GM12878 (cell line): ENCODE measurements around the gene TLE2. TPM values are rescaled to one million over a fixed set of nuclear protein-coding genes. Genes with fewer than 3 reads are reported as not detected.

ENCODE experiments used
- ATAC-seq: fragments of 200-7000 bp; cut with Tn5 transposase; 3 replicates; pipeline ENCODE4 v1.9.1; 2020; ENCODE audit warnings: mild to moderate bottlenecking, moderate library complexity
- BruUV-seq: library from RNA; stranded (reverse); fragments of 400-500 nt; replicated peaks from 2 replicates; lab custom pipeline; 2021; lab: Mats Ljungman, UMichigan
- CTCF ChIA-PET: fragments of 300-600 bp; sonication (Branson Sonifier 250); formaldehyde crosslinking; extraction: SDS; loops from one replicate; lab custom pipeline; 2021; ENCODE audit warnings: inconsistent platforms; lab: Yijun Ruan, JAX
- POLR2A ChIA-PET: fragments of 350-600 bp; formaldehyde crosslinking; extraction: SDS; loops from one replicate; lab custom pipeline; 2021; ENCODE audit warnings: inconsistent platforms; lab: Charles Lee
- RAD21 ChIA-PET: fragments of 300-600 bp; sonication (Branson Sonifier 250); formaldehyde crosslinking; loops from one replicate; lab custom pipeline; 2023; ENCODE audit warnings: antibody characterized with exemption; ENCODE audit not compliant: unreplicated experiment; lab: Charles Lee
- SMC1A ChIA-PET: fragments of 300-600 bp; sonication (Branson Sonifier 250); formaldehyde crosslinking; loops from one replicate; lab custom pipeline; 2023; ENCODE audit not compliant: unreplicated experiment, uncharacterized antibody; lab: Charles Lee
- DNase-seq: peaks from one replicate; pipeline ENCODE4 v3.0.0-alpha.2; 2011; ENCODE audit warnings: low read depth, low spot score
- FAIRE-seq: peaks from 3 replicates; lab custom pipeline; 2011; peaks lifted over from hg19 to GRCh38; lab: Jason Lieb, UNC
- H2AFZ ChIP-seq: 2 replicates; pipeline ENCODE4 v1.6.0; 2011; ENCODE audit warnings: low read depth, low read length, control low read depth; ENCODE audit not compliant: control insufficient read depth
- H3K27ac ChIP-seq: 2 replicates; pipeline ENCODE4 v1.5.1; 2011; ENCODE audit warnings: control low read depth; ENCODE audit not compliant: control insufficient read depth, insufficient read depth
- H3K27me3 ChIP-seq, 2 experiments: replicated peaks in 1 of 2; 2 replicates each; pipeline versions ENCODE4 v1.6.0 to v1.6.1; 2011; ENCODE audit warnings: low read length in 1 of 2; ENCODE audit not compliant: control insufficient read depth in 2 of 2, insufficient read depth in 2 of 2
- H3K36me3 ChIP-seq, 2 experiments: 2 replicates each; pipeline ENCODE4 v1.5.1; 2011; ENCODE audit warnings: low read length in 1 of 2; ENCODE audit not compliant: control insufficient read depth in 2 of 2, insufficient read depth in 2 of 2
- H3K4me1 ChIP-seq: 2 replicates; pipeline ENCODE4 v1.6.1; 2011; ENCODE audit warnings: mild to moderate bottlenecking, low read length, moderate library complexity, mixed read lengths; ENCODE audit not compliant: control insufficient read depth, insufficient read depth
- H3K4me2 ChIP-seq: 2 replicates; pipeline ENCODE4 v1.6.0; 2011; ENCODE audit warnings: control low read depth; ENCODE audit not compliant: control insufficient read depth, insufficient read depth
- H3K4me3 ChIP-seq: fragments of 200-600 bp; sonication (generic); 2 replicates; pipeline ENCODE4 v1.5.1; 2016
- H3K79me2 ChIP-seq: 2 replicates; pipeline ENCODE4 v1.6.0; 2011; ENCODE audit warnings: low read length; ENCODE audit not compliant: control insufficient read depth, insufficient read depth
- H3K9ac ChIP-seq: 2 replicates; pipeline ENCODE4 v1.8.0; 2011; ENCODE audit warnings: low read length, control low read depth, mixed read lengths; ENCODE audit not compliant: control insufficient read depth, insufficient read depth
- H3K9me3 ChIP-seq: replicated peaks from 3 replicates; pipeline ENCODE4 v1.5.1; 2011; ENCODE audit warnings: mild to moderate bottlenecking, low read length; ENCODE audit not compliant: control insufficient read depth, insufficient read depth
- H4K20me1 ChIP-seq: 2 replicates; pipeline ENCODE4 v1.6.0; 2011; ENCODE audit not compliant: control insufficient read depth, insufficient read depth
- CEBPB ChIP-seq, 2 experiments: fragments of 150-350 bp in 1 of 2; IDR thresholded peaks; 2 replicates each; pipeline ENCODE4 v1.6.1; 2012 to 2014; ENCODE audit warnings: low read depth in 2 of 2, low read length in 2 of 2, borderline replicate concordance in 1 of 2, inconsistent platforms in 1 of 2
- CREB1 ChIP-seq: IDR thresholded peaks from 2 replicates; pipeline ENCODE4 v1.6.1; 2012; ENCODE audit warnings: low read depth, mild to moderate bottlenecking, inconsistent platforms
- NFIC ChIP-seq: IDR thresholded peaks from 2 replicates; pipeline ENCODE4 v1.6.1; 2012; ENCODE audit warnings: low read depth, mild to moderate bottlenecking, inconsistent platforms, low read length, moderate library complexity
- POLR2A ChIP-seq: IDR thresholded peaks from 2 replicates; pipeline ENCODE4 v1.6.1; 2011; ENCODE audit warnings: low read depth, mild to moderate bottlenecking, low read length
- RB1 ChIP-seq: fragments of 450-650 bp; formaldehyde crosslinking; IDR thresholded peaks from 2 replicates; pipeline ENCODE4 v1.6.1; 2017; ENCODE audit warnings: mild to moderate bottlenecking, borderline replicate concordance
- RELA ChIP-seq: fragments of 450-650 bp; IDR thresholded peaks from 2 replicates; pipeline ENCODE4 v1.8.0; 2014; ENCODE audit warnings: borderline replicate concordance; ENCODE audit not compliant: partially characterized antibody
- RFX5 ChIP-seq: IDR thresholded peaks from 2 replicates; pipeline ENCODE4 v1.6.1; 2011; ENCODE audit warnings: low read depth, low read length, improper control_type of control experiment
- SP1 ChIP-seq: IDR thresholded peaks from one replicate; pipeline ENCODE4 v1.6.1; 2011; ENCODE audit warnings: low read depth, low read length
- SREBF1 ChIP-seq: IDR thresholded peaks from 2 replicates; pipeline ENCODE4 v1.6.1; 2012; ENCODE audit warnings: mild to moderate bottlenecking, low read length
- STAT1 ChIP-seq: fragments of 450-650 bp; conservative IDR thresholded peaks from 2 replicates; pipeline ENCODE4 v1.6.1; 2014; ENCODE audit warnings: antibody characterized with exemption, mild to moderate bottlenecking
- TCF12 ChIP-seq: IDR thresholded peaks from 2 replicates; pipeline ENCODE4 v1.6.1; 2011; ENCODE audit warnings: low read depth, mild to moderate bottlenecking, low read length
- TCF3 ChIP-seq: IDR thresholded peaks from 2 replicates; pipeline ENCODE4 v1.6.1; 2012; ENCODE audit warnings: low read depth, mild to moderate bottlenecking, low read length, borderline replicate concordance; ENCODE audit not compliant: insufficient read depth
- YBX1 ChIP-seq: fragments of 450-650 bp; IDR thresholded peaks from 2 replicates; pipeline ENCODE4 v1.6.1; 2016; ENCODE audit warnings: antibody characterized with exemption
- ZNF207 ChIP-seq: fragments of 450-650 bp; IDR thresholded peaks from 2 replicates; pipeline ENCODE4 v1.6.1; 2014; ENCODE audit warnings: antibody characterized with exemption, mild to moderate bottlenecking, borderline replicate concordance
- ZSCAN29 ChIP-seq: fragments of 450-650 bp; IDR thresholded peaks from 2 replicates; pipeline ENCODE4 v1.6.1; 2017; ENCODE audit warnings: mild to moderate bottlenecking, moderate library complexity
- WGBS: methylation state at CpG from one replicate; pipeline ENCODE4 v1.1.6; 2016; ENCODE audit warnings: low lambda C conversion rate; ENCODE audit not compliant: insufficient replicate concordance, insufficient coverage; ENCODE audit errors: missing lambda C conversion rate; 5-methylcytosine and 5-hydroxymethylcytosine counted together
- in situ Hi-C: fragments of 300-500 bp; cut with MboI; formaldehyde crosslinking; loops from 9 replicates; pipeline ENCODE4 v1.14.3; 2018; ENCODE audit warnings: mixed read lengths
- intact Hi-C: fragments of 100-400 bp; cut with micrococcal nuclease; formaldehyde crosslinking; loops from one replicate; pipeline ENCODE4 v1.14.2; 2022; ENCODE audit not compliant: unreplicated experiment
- polyA plus RNA-seq, 11 experiments: library from polyadenylated mRNA; depleted of rRNA in 4 of 11; unstranded in 6 of 11; stranded (reverse) in 5 of 11; fragments of >200 nt; fragmentation: Nextera tagmentation in 4 of 11; fragmentation: Illumina TruSeq in 1 of 11; extraction: Ambion mirVana in 4 of 11; extraction: Trizol in 1 of 11; gene quantifications; 1 replicate in 1 of 11; 2 replicates in 10 of 11; pipeline versions ENCODE4 v1.2.1 to v1.2.3, GENCODE V29; 2011 to 2016; ENCODE audit warnings: inconsistent platforms in 2 of 11, missing spikeins in 2 of 11, low read depth in 1 of 11
- total RNA-seq, 4 experiments: library from RNA; depleted of rRNA in 3 of 4; stranded (reverse); fragments of >200 nt in 3 of 4; fragmentation: Illumina TruSeq in 1 of 4; extraction: Trizol in 1 of 4; gene quantifications; 2 replicates each; pipeline versions ENCODE4 v1.2.1 to v1.2.3, GENCODE V29; 2013 to 2021
- TF ChIP-seq, protein P1 (sequence below): IDR thresholded peaks from 2 replicates; pipeline ENCODE4 v1.6.1; 2012; ENCODE audit warnings: low read depth, low read length, improper control_type of control experiment

Gene TLE2
- total and polyA plus RNA-seq, 10 of the 15 experiments (the other 5 are each of a cell fraction or from before 2014, with no cell fraction given) = 0.05 to 0.21 (median 0.11) TPM; not detected in 5

DNA sequence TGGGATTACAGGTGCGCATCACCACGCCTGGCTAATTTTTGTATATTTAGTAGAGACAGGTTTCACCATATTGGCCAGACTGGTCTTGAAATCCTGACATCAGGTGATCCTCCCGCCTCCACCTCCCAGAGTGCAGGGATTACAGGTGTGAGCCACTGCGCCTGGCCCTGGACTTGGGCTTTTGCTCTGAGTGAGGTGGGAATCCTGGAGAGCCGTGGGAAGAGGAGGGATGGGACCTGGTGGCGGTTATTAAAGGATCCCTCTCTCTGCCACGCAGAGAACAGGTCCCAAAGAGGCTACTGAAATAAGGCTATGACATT lies 34.9 kb upstream of the TLE2 start:
- RAD21 ChIA-PET = no interaction called here
- FAIRE-seq (no peak), DNase-seq (no peak), ATAC-seq (no peak)
- Histone ChIP-seq H3K4me3 (no peak overlapping the region), H3K9me3 (no peaks in the 10 kb centered on the region), H3K9ac (no peak overlapping the region), H3K4me2 (no peak overlapping the region), H3K27me3 (no peaks in the 10 kb centered on the region), H3K4me1 (peaks cover 33% of the 10 kb centered on the region), H3K79me2 (peaks cover 24% of the 10 kb centered on the region), H3K36me3 (peaks cover 3 to 5% of the 10 kb centered on the region in 2 experiments; a peak in 2 of 4 replicates), H4K20me1 (peaks cover 5% of the 10 kb centered on the region; the same call in 1 of the 2 replicates), H2AFZ (no peak overlapping the region), H3K27ac (no peak overlapping the region)
- SMC1A ChIA-PET = no interaction called here
- in situ Hi-C loops (no loop called here), intact Hi-C loops (no loop called here)
- BruUV-seq = no TSS peak
- TF ChIP-seq TCF12 (no peak), STAT1 (no peak), SREBF1 (no peak), TCF3 (no peak), YBX1 (no peak), RFX5 (no peak), NFIC (no peak), SP1 (no peak), POLR2A (no peak), RELA (no peak), RB1 (no peak), ZSCAN29 (no peak), ZNF207 (no peak), CEBPB (IDR thresholded peaks at IDR 0.05; ENCODE audit: borderline replicate concordance in 1 of 2, low read depth in 2 of 2, low read length in 2 of 2) (no peak), CREB1 (no peak)
- TF ChIP-seq, protein P1, sequence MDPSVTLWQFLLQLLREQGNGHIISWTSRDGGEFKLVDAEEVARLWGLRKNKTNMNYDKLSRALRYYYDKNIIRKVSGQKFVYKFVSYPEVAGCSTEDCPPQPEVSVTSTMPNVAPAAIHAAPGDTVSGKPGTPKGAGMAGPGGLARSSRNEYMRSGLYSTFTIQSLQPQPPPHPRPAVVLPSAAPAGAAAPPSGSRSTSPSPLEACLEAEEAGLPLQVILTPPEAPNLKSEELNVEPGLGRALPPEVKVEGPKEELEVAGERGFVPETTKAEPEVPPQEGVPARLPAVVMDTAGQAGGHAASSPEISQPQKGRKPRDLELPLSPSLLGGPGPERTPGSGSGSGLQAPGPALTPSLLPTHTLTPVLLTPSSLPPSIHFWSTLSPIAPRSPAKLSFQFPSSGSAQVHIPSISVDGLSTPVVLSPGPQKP = no peak
- 93% methylated on average over 7 of the region's 7 CpGs for WGBS
- POLR2A ChIA-PET = interaction anchor here (0.6 to 1.7 kb wide), 2 partner anchors 87 to 127 kb away, joined by 3 to 4 read pairs; partner anchors contain the start of gene TLE6
- CTCF ChIA-PET = no interaction called here
